Glomerular endothelial cell (primary cell): Measurements from ENCODE around the gene PDZD2. TPM values are rescaled to one million over a fixed set of nuclear protein-coding genes. Genes with fewer than 3 reads are reported as not detected.
"Not testable (repeated sequence)": the region's sequence is repeated elsewhere in the genome, so short reads cannot be mapped to it uniquely, and the experiment has no call there.

Experiments
- DNase-seq: peaks from one replicate; pipeline ENCODE4 v3.0.0-alpha.2; 2011; ENCODE audit warnings: low read depth, low spot score; ENCODE audit errors: extremely low read depth
- total RNA-seq: library from RNA; depleted of rRNA; stranded (reverse); fragments of >200 nt; gene quantifications from 2 replicates; pipeline ENCODE4 v1.2.3, GENCODE V29; 2015

The PDZD2 gene
- total RNA-seq, result 8.4 and 20.3 TPM in 2 replicates

DNA sequence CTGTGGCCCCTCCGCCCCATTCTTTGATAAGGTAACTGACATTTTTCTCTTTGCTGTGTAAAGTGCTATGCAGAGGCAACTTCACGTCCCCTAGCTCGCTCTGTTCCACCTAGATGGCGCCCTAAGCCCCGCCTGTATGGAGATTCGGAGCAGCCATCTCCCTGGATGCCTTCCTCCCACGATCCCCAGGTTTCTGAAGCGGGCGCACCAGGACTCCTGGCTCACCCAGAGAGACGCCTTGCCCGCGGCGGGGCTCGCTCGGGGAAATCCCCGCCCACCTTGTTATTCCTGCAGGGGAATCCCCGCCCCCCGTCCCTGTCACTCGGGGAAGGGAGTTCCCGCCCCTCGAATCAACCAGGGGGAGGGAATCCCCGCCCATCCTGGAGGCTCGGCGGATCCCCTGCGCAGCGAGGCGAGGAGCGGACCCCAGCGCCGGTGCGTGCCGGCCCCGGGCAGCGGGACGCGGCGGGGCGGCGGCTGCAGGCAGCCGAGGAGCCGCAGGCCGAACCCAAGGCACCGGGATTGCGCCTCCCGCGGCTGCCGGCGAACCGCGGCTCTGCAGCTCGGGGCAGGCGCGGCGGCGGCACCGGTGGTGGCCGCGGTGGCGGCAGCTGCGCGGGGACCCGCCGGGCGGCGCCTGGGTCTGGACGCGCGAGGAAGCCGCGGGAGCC is at the start of gene PDZD2:
PDZD2 (plus strand) TSS at position 384 of the 671 bp plus-strand sequence.
- DNase-seq, result no peak

DNA sequence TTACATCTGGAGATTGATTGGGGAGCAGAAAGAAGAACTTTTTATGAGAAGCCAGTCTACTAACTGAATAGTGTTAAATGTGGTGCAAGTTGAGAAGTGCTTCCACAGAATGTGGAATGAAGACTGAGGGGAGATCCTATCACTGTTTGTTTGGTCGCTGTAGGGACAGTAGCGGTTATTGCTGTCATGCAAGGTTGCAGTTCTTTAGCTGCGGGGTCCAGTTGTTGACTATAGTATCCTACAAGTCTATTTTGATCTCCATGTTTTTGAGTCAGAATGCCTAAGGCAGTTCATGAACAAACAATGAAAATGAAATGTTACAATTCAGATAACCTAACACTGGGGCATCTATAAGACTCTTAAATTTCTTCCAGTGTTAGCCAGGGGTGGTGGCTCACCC is 45.3 kb upstream of the PDZD2 start:
- DNase-seq, result no peak

DNA sequence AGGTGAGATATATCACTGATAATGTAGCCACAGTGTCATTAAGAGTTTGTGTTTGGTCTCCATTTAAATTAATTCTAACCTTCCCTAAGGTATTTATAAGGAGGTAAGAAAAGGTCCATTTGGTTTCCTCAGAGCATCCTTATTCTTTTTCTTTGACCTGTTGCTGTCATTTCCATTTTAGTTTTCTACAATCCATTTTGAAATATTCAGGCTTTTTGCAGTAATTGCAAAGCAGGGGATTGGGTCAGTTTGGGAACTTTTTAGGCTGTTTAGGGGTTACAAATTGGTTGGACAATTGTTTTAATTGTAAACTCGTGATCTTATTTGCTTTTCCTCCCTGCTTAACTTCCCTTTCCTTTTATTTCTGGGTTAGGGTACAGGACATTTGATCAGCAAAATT is 42.6 kb upstream of the PDZD2 start:
- no peak for DNase-seq

DNA sequence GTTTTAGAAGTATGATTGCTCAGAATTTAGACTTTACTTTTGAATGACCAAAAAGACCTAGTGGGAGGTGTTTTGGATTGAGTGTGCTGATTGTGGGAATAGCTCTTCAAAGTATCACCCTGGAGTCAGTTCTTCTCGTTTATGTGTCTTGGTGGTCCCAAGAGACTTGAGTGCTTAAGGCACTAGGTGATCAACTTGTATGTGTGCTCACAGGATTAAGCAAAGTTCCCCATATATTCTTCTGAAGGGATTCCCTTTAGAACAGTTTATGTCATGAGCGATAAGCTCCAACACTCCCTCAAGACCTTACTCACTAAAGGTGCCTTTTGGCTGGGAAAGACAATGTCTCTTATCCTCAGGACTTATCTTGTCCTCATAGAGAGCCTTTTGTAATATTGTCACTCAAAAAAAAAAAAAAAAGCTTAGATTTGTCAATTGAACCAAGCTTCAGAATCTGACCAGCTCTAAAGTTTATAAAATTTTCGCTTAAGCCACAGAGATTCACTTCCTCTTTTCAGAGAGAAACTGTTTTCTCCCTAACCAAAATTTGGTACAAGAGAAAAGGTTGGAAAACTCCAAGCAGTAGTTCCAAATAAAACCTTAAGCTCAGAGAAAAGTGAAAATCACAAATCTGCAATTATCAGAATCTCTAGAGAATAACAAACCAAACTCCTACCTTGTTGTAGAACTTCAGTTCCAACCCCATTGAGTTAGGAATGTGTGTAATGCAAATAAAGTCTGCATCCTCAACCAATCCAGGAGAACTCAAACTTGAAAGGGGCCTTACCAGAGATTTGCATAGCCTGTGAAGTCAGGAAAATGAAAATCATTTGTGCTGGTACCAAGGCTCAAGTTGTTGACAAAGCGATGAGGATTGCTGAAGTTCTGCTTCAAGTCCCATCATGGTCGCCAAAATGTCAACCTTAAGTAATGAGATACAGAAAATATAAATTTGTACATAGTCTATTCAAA is 40.0 kb upstream of the PDZD2 start:
- DNase-seq, result no peak

DNA sequence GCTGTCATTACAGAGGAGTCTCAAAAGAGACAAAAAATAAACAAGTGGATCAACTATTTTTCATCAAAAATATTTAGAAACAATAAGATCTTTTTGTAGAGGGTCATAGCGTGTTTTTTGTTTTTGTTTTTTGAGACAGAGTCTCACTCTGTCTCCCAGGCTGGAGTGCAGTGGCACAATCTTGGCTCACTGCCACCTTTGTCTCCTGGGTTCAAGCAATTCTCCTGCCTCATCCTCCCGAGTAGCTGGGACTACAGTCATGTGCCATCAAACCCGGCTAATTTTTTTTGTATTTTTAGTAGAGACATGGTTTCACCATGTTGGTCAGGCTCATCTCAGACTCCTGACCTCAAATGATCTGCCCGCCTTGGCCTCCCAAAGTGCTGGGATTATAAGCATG is 36.6 kb upstream of the PDZD2 start:
- DNase-seq, result not testable (repeated sequence)

DNA sequence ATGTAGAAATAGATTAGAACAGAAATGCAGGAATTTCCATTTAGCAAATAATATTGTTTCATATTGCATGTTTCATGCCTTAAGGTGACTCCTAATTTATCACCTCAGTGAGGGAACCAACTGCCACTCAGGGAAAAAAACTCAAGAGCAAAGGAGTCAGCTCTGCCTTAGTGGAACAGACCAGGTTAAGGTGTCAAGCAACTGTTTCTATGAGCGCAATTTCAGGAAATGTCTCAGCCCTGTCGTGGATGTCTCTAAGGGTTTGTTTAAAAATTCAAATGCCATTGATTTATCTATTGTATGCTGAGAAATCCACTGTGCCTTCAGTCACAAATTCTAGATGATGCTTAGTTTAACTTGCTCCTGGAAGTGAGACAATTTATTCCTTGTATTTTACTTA is 34.7 kb upstream of the PDZD2 start:
- no peak for DNase-seq

DNA sequence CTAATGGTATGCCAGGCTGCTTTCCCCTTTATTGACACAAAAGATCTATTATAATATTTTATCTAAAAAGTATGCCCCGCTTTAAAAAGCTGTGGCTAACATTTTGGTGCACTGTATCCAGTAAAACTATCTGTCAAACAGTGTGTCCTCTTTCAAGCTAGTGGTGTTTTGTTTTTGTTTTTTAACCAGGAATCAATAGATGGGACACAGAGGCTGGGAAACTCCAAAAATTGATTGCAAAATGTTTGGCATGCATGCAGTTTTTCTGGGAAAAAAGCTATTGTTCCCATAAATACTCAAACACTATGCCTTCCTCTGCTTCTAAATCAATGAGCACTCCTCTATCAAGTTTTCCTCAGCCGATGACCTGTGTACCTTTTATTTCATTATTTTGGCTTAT is 34.3 kb upstream of the PDZD2 start:
- no peak for DNase-seq

DNA sequence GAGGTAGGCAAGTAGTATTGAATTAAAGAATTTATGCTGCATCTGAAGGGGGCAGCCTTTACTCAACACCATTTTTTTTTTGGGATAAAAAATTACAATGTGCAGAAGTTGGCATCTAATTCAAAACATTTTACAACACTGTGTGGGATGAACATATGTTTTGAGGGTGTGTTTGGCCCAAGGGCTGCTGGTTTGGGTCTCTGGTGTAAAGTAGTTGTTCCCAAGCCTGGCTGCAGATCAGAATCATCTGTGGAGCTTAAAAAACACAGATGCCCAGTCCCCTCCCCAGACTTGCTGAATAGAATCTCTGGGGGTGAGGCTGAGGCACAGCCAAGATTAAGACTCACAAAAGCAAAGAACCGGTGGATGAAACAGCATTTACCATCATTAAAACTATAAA is 33.0 kb upstream of the PDZD2 start:
- DNase-seq, result no peak

DNA sequence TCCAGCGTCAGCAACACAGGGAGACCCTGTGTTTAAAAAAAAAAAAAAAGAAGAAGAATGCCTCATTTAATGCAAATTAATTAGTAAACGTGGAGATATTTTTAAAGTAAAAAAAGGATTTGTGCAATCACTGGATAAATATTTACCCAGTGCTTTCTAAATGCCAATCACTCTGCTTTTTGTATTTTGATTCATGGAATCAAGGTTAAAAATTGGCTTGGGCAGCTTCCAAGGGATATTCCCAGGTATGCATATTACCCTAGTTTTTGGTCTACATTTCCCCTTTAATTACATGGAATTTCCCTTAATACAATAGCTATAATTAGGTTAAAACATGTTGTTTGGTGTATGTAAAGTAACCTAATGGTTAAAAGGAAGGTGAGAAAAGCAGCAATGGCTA is 31.4 kb upstream of the PDZD2 start:
- DNase-seq, result no peak

DNA sequence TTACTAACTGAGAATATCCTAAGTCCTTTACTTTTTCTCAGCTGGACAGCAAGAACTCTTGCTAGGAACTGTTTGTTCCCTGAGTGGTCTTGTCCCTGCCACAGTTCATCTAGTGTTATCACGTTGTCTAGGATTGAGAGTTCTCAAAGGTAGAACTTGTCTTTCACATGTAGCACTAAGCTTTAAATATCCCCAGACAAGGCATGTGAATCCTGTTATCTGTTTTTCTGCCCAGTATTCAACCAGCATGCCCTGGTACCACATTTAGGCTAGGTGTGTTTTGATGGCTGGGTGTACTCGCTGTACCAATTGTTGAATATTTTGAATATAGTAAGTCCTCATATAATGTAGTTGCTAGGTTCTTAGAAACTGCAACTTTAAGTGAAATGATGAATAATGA is 27.9 kb upstream of the PDZD2 start:
- DNase-seq, result no peak

DNA sequence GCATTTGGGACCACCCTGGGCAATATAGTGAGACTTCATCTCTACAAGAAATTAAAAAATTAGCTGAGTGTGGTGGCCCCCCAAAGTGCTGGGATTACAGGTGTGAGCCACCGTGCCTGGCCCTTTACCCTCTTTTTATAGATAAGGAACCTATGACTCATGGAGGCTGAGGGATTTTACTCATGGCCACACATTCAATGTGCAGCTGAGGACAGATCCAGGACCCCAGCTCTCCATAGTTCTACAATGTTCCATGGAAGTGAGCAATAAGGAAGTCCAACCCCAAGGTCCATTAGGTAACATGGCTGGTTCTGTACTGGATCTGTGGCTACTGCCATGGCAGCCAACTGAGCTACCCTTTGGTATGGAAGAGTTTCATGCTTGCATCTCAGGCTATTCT is 25.3 kb upstream of the PDZD2 start:
- no peak for DNase-seq

DNA sequence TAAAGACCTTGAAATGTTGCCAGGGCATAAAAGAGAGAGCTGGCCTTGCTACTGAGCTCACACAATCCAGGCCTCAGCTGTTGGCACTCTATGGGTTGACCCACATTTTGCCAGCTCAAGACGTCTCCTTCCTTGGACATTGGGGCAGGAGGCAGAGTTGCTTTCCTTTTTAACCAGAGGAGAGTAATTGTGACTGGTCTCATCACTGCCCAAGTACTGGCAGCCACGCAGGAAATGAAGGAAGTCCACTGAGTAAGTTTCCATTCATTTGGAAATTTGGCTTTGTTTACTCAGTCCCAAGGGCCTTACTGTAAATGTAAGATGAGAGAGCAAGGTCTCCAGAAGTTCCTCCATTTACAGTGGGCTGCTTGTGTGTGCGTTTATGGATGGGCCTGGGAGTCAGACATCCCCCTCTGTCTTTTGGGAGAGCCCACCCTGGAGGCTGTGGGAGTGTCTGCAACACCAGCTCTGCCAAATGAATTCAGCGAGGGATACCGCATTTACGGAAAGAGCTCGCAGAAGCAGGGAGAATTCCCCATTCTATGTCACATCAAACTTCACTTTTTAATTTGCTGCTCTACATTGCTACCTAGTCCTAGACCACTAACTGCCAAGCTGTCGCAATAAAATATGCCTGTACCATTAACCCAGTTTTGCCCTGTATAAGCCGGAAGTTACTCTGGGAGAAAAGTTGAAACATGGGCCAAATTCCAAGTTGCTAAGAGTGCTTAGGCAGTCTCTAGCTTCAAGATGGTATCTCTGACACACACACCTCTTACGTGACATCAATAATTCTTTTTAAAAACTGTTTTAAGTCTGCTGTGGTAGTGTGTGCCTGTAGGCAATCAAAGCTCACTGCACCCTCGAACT is 24.5 kb upstream of the PDZD2 start:
- DNase-seq, result no peak

DNA sequence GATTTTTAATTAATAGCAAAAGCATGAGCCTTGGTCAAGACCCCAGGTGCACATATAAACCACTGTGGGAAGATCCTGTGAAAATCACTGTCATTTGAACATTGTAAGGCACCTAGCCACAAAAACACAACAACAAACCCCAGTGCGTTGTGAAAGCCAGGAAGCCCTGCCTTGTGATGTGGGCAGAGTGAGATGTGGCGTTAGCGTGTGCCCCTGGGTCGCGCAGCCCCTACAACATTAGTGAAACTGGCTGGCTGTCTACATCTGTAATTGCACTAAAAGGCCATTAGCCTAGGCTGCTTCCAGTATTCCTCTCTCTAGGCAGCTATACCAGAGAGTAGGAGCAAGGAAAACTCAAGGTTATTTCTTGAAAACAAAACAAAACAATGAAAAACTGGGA is 21.1 kb upstream of the PDZD2 start:
- no peak for DNase-seq

DNA sequence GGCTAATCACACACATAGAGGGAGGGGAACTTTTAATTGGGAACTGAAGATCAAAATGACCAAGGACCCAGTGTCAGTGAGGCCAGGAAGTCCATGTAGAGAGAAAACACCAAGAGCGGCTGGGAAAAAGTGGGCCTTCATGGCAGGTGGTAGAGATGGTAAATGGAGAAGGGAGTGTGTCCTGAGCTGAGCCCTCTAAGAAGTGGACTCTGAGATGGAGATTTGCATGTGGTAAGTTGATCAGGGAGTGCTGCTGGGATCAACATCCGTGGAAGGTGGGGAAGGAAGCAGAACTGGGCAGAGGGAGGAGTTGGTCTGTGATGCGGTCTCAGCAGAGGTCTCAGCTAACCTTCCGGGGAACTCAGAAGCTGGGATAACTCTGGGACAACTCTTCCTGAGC is 18.9 kb upstream of the PDZD2 start:
- DNase-seq, result no peak

DNA sequence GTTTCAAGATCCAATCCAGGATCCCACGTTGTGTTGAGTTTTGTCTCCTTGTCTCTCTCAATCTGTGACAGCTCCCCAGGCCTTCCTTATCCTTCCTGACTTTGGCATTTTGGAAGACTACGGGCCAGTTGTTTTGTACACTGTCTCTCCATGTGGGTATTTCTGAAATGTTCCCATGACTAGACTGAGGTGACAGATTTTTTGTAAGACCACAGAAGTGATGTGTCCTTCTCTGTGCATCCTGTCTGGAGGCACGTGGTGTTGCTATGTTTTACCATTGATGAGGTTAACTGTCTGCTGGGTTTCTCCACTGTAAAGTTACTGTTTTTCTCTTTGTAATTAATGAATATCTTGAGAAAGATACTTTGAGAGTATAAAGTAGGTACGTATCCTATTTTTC is 15.7 kb upstream of the PDZD2 start:
- DNase-seq, result no peak

DNA sequence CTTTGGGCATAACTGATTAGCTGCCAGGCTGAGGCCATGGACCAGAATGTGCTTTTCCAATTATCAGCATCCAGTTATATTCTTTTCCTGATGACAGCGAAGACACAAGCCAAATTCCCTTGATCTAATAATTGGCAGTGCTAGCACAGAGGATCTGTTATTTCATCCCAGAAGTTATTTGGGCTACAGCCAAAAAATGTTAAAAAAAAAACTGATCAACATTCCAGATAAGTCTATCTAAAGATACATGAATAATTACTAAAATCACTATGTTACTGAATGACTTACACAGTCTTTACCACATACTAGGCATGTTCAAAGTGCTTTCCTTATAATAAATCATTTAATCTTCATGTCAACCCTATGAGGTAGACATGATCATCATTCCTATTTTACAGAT is 13.5 kb upstream of the PDZD2 start:
- no peak for DNase-seq

DNA sequence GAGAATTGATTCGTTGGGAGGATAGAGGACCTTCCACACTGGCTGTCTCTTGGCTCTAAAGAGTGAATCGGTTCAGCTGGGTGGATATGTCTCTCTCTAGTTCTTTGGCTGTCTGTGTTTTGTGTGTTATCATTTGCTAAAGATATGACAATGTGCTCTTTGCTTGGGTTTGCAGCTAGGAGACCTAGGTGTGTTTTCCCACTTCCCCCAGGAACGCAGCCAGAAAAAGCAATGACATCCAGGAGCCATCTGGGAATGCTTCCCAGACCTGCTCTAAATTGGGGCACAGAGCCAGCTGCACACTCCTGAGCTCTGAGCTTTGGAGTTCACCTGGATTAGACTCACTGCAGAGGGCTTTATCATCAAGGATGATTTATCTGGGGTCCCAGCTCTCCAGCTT is 12.8 kb upstream of the PDZD2 start:
- DNase-seq, result no peak

DNA sequence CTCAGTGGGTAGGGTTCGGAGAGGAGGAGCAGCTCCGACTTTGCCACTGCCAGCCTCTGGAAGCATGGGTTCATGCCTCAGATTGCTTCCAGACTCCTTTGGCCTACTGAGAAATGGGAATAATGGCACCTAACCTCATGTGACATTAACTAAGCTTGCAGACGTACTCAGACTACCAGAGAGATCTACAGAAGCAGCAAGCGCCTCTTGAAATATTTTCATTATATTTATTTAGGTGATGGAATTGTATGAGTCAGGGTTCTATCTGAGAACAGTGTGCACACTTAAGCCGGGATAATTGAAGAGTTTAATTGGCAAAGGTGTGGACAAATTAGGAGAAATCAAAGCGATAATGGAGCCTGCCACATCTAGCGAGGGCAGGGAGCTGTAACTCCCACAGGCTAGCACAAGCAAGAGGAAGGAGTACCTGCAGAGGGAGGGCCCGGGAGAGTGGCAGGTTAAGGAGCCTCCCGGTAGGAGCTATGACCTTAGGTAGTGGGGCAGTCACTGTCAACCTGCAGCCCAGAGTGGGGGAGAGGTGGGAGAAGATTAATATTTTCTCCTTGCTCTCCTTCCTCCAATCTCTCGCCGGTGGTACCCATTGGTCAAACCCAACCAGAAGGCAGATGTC is 12.2 kb upstream of the PDZD2 start:
- DNase-seq, result no peak

DNA sequence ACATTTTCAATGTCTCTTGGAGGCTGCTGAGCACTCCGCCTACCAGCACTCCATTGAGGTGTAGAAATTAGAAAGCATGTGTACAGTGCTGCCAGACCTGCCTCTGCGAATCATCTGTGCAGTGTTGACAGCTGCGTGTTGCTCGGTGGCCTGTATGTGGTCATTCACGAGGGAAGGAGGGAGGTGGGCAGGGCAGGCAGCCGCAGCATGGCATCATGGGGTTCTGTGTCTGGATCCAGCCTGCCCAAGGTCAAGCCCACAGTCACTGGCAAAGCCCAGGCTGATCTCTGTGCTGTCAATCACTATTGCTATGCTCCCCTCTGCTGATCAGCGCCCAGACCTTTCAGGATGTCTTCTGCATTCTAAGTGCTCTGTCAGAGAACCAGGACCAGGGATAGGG is 8.0 kb upstream of the PDZD2 start:
- DNase-seq, result no peak

DNA sequence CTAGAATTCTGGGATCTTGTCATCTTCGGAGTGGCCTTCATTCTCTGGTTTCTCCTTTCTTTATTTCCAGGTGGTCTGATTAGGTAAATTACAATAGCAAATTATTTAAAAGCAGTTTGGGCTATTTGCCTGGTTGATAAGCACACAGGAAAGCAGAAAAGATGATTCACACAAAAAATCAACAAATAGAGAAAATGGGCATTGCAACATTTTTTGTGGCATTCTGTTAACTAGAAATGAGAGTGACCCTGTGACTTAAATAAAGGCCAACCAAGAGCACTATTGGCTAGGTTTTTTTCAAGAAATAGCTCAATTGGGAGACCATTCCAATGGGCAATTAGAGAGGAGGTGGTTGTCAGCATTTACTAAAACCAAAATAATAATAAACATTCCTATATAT is 6.5 kb upstream of the PDZD2 start:
- DNase-seq, result no peak

DNA sequence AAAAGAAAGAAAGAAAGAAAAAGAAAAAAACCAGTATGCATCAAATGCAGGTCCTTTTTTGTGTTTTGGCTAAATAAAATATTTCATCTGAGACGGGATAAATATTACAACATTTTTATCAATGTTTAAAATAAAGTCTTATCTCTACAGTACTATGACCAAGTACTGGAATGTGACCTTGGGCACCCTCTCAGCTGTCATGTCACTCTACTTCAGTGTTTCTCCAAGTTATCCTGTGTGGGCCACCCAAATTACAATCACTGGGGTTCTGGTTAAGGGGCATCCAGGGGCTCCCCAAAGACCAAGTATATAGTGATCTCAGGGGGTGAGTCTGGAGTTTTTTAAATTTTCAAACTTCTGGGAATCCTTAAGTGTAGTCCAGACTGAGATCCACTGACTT is 3.5 kb upstream of the PDZD2 start:
- DNase-seq, result no peak
